Measurements from ENCODE around the gene NPDC1. TPM values are rescaled to one million over a fixed set of nuclear protein-coding genes. Genes with fewer than 3 reads are reported as not detected.

Gene NPDC1
- total RNA-seq, 1 donor from 2014 or later: 157 TPM

- ATAC-seq: no peak
Measured at GRCh38 chr9:137030538-137031527, 15.1 kb downstream of the NPDC1 start.

DNA sequence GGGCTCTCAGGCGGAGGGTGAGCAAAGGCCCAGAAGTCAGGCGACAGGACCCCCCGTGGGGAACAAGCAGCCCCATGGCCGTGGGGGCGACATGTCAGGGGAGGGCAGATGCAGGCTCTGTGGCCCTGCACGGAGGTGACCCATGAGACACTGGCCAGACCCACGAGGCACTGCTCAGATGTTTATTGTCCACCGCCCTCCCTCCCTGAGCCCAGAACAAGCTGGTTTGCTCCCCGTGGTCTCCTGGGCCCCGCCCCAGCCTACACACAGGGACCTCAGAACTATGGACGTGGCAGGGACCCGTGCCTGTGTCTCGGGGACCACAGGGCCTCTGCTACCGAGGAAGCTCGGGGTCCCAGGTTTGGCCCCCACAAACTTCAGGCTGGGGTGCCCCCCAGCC is 16.0 kb downstream of the NPDC1 start:
- intact Hi-C loops (cut with DNase I): loop anchor here (5.0 kb wide), 1 partner anchor 233 kb away; the partner anchor contains the start of gene CCDC183
- DNase-seq (ENCODE audit: low spot score) (no peak), ATAC-seq (no peak)

More at GRCh38 chr9:137030538-137031527, 15.1 kb downstream of the NPDC1 start:
- DNase-seq (ENCODE audit: low spot score): no peak
- intact Hi-C loops (cut with DNase I): loop anchor here (5.0 kb wide), 1 partner anchor 234 kb away; the partner anchor contains the start of gene CCDC183

GRCh38 chr9:137029058-137029936 is 16.7 kb downstream of the NPDC1 start:
- ATAC-seq: peak; percentile 65
- peak; percentile 89 for DNase-seq (ENCODE audit: low spot score)
- intact Hi-C loops (cut with DNase I): loop anchor here (10.0 kb wide), 1 partner anchor 184 kb away; the partner anchor contains the start of genes AJM1 and PHPT1

- intact Hi-C loops (cut with DNase I): loop anchor here (10.0 kb wide), 1 partner anchor 184 kb away; the partner anchor contains the start of genes AJM1 and PHPT1
Measured at GRCh38 chr9:137028263-137029057, 17.5 kb downstream of the NPDC1 start.

DNA sequence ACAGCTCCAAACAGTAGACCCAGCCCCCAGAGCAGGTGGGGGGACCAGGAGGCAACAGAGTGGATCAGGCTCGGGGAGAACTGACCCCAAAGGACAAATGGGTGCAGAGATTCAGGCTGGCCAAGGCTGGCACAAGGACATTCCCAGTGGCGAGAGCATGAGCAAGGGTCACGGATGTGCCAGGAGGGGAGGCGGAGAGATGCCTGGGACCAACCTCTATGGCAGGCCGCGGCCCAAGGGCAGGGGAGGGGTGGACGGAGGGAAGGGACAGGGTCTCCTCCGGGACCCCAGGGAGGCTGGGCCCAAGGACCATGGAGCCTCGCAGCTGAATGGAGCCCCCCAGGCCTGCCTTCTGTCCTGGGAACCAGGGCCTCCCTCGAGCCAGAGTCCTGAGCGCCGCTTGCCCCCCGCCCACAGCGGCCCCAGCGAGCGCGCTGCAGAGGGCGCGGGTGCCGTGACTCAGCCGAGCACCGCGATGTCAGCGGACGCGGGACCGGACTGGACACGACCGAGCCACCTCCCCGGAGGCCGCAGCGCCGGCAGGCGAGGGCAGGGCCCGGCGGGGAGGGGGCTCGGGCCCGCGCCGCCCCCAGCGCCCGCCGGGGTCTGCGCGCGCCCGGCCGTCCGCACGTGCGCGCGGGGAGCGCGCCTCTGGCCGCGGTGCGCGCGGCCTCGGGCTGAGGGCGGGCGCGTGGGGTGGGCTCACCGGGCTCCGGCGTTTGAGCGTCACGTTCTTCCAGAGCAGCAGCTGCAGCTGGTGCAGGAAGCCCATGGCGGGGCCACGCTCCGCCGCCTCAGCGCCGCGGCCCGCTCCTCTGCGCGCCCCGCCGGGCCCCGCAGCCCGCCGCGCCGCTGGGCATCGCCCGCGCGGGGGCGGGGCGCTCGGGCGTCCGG is 18.4 kb downstream of the NPDC1 start, which contains the start of gene ABCA2:
ABCA2 (minus strand) TSS at position 869 of the 894 bp plus-strand sequence; CDS start at position 772, 97 bp downstream.
- no peak for ATAC-seq

More at GRCh38 chr9:137028263-137029057, 17.5 kb downstream of the NPDC1 start:
- DNase-seq (ENCODE audit: low spot score) (peak; percentile 78), ATAC-seq (peak; percentile 27)

DNA sequence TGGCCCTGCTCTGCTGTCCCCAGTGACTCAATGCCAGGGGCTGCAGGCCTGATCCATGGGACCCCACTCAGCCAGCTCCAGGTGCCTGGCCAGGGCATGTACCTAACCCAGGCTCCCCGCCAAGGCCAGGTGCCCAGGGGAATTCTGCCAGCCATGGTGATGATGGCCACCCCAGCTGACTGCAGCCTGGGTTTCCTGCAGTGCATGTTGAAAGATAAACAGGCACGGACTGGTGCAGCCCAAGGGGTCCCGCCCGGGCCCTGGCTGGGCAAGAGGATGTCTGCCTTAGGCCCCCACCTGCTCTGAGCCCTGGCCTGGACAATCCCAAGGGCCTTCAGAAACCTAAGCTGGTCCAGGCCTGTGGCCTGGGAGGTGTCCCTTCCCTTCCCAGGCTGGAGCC is 19.1 kb downstream of the NPDC1 start:
- ATAC-seq (no peak), DNase-seq (ENCODE audit: low spot score) (no peak)
- intact Hi-C loops (cut with DNase I): loop anchor here (10.0 kb wide), 1 partner anchor 182 kb away; the partner anchor contains the start of genes AJM1 and PHPT1

More for the DNA sequence above, 18.4 kb downstream of the NPDC1 start, which contains the start of gene ABCA2:
- DNase-seq (ENCODE audit: low spot score): no peak
- intact Hi-C loops (cut with DNase I): loop anchor here (10.0 kb wide), 1 partner anchor 183 kb away; the partner anchor contains the start of genes AJM1 and PHPT1

- no peak for ATAC-seq
- intact Hi-C loops (cut with DNase I): loop anchor here (10.0 kb wide), 1 partner anchor 182 kb away; the partner anchor contains the start of genes AJM1 and PHPT1
- no peak for DNase-seq (ENCODE audit: low spot score)
Measured at GRCh38 chr9:137026384-137026783, 19.6 kb downstream of the NPDC1 start.

GRCh38 chr9:137025517-137025966 is 20.4 kb downstream of the NPDC1 start:
- ATAC-seq: peak; percentile 53
- intact Hi-C loops (cut with DNase I): loop anchor here (10.0 kb wide), 1 partner anchor 181 kb away; the partner anchor contains the start of genes AJM1 and PHPT1

DNA sequence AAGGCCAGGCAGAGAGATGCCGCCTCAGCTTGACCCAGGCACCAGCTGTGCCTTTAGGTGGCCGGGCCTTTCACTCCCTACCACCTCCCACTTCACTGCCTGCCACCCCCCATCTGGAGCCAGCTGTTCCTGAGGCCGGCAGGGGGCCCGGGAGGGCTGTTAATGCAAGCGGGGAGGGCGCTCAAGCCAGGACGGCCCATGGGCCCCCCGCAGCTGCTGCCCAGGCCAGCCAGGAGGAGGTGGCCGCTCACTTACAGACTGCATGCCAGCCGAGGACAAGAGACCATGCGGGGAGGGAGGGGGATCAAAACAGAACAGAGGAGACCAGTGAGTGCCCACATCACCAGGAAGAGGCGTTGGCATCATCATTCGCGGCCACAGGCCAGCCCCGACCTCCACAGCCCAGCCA is 22.4 kb downstream of the NPDC1 start:
- ATAC-seq: no peak
- DNase-seq (ENCODE audit: low spot score): no peak
- intact Hi-C loops (cut with DNase I): loop anchor here (10.0 kb wide), 1 partner anchor 179 kb away; the partner anchor contains the start of genes AJM1 and PHPT1

More at GRCh38 chr9:137025517-137025966, 20.4 kb downstream of the NPDC1 start:
- peak; percentile 89 for DNase-seq (ENCODE audit: low spot score)

DNA sequence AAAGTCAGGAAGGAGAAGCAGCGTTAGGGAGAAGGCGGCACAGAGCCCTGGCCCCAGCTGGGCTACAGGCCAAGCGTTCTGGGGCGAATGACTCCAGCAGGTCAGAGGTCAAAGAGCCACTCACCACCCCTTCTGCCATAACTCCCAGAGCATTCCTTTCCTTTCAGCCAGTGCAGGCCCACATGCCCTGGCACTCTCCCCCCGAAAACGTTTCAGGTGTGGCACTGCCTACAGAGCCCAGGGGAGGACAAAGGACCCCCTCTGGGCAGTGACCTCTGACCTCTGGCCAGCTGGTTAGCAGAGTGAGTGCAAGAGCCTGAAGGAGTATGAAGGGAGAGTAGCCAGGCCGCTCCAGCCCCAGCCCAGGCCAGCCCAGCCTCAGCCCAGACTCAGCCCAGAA is 22.8 kb downstream of the NPDC1 start:
- DNase-seq (ENCODE audit: low spot score) (no peak), ATAC-seq (peak; percentile 1)
- intact Hi-C loops (cut with DNase I): loop anchor here (10.0 kb wide), 1 partner anchor 178 kb away; the partner anchor contains the start of genes AJM1 and PHPT1

GRCh38 chr9:137022662-137023008 is 23.3 kb downstream of the NPDC1 start:
- intact Hi-C loops (cut with DNase I): loop anchor here (10.0 kb wide), 1 partner anchor 178 kb away; the partner anchor contains the start of genes AJM1 and PHPT1
- ATAC-seq (no peak), DNase-seq (ENCODE audit: low spot score) (no peak)

GRCh38 chr9:137021979-137022661 is 23.9 kb downstream of the NPDC1 start:
- peak; percentile 58 for ATAC-seq

DNA sequence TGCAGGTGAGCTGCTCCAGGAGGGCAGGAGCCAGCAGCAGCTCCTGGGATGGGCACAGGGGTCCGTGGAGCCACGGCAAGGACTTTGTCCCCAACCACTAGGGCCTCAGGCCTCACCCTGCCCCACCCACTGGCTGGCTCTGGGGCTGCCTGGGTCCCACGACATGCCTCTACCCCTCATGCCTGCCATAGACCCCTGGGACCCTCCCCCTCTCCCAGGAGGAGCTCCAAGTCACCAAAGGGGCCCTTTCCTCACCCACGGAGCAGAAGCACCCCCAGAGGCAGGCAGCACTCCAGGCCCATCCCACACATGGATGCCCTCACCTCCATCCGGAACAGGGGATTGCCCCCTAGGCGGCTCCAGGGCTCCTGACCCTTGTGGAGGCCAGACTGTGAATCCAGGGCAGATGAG is 24.4 kb downstream of the NPDC1 start:
- intact Hi-C loops (cut with DNase I): loop anchor here (10.0 kb wide), 1 partner anchor 177 kb away; the partner anchor contains the start of genes AJM1 and PHPT1
- DNase-seq (ENCODE audit: low spot score) (no peak), ATAC-seq (no peak)

More at GRCh38 chr9:137021979-137022661, 23.9 kb downstream of the NPDC1 start:
- peak; percentile 81 for DNase-seq (ENCODE audit: low spot score)
- intact Hi-C loops (cut with DNase I): loop anchor here (10.0 kb wide), 1 partner anchor 177 kb away; the partner anchor contains the start of genes AJM1 and PHPT1

DNA sequence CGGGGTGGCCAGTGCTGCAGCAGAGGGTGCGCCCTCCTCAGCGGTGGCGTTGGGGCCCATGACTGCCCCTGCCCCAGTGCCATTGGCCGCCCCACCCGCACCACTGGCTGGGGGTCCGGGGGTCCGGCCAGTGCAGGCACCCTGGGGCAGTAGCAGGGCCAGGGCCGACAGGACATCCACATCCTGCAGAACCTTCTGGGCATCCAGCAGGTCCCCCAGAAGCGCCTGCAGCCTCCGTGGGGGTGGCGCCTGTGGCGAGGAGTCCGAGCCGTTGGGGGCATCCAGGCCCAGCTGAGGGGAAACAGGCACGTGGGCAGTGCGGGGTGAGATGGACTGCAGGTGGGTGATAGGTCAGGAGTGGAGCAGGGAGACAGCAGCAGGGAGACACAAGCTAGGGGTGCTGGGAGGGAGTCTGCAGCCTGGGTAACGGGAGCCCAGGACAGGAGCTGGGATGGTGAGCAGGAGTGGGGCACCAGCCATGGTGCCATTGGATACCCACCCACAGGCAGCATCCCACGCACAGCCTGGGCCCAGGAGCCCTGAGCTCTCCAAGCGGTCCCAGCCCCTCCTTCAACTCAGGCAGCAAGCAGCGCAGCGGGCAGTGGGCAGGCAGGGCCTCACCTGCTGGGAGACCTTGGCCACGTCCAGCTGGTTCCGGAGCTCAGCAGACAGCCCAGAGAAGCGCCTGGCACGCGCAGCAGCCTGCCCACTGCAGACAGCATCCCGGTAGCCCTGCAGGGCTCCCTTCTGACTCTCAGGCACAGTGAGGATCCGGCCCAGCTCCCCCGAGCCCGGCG is 25.0 kb downstream of the NPDC1 start:
- no peak for ATAC-seq
- intact Hi-C loops (cut with DNase I): loop anchor here (10.0 kb wide), 1 partner anchor 176 kb away; the partner anchor contains the start of genes AJM1 and PHPT1

More for the DNA sequence above, 25.0 kb downstream of the NPDC1 start:
- no peak for DNase-seq (ENCODE audit: low spot score)
